ENCODE data around the gene APOM. TPM values are rescaled to one million over a fixed set of nuclear protein-coding genes. Genes with fewer than 3 reads are reported as not detected.

The APOM gene
- total RNA-seq, 1 donor from 2014 or later: 0.39 TPM

DNA sequence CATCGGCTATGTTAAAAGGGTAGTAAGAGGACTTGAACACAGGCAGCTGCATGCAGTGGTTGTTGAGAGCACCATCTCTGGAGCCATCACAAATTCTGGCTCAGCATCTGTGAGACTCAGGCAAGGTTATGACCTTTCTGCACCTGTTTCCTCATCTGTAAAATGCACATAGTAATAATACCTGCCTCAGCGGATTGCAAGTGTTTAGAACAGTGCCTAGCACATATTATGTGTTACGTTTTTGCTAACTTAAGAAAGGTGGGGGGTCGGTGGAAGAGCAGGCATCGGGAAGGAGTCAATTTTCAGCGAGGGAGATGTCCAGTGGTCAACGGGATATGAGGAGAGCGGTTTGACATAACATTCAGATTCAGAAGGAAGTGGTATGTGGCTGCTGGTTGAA lies 22.3 kb downstream of the APOM start:
- DNase-seq (ENCODE audit: low read depth in 2 of 2): no peak

DNA sequence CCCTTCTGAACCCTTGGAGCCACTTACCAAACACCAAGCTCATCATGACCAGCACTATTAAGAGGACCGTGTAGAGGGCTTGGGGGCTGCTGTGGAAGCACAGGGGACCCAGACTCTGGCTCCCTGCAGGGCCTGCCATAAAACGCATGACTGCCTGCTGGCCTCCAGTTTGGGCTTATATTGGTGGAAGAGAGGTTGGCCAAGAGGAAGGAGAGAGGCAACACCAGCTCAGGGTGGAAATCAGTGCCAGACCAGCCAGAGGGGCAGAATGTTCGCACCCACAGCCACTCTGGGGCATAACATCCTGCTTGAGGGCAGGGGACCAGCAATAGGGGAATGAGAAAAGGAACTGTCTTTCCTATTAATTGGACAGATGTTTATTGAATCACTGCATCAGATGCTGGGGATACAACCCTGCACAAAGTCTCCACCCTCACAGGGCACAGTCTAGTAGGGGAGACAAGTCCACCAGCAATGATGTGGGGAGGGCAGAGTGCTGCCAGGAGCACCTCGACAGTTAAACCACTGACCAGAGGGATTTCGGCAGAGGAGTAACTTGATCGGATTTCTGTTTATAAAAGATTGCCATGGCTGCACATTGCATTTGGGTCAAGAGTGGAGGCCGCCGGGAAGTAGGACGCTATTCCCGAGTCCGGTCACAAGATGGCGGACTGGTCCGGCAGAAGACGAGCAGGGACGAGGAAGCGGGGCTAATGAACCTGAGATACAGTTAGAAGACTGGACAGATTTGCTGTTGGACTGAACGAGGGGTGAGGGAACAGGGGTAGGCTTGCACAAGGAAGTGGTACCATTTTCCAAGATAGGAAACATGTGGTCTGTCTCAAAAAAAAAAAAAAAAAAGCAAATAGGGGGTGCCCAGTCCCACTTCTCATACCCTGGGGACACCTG lies 24.8 kb downstream of the APOM start, which contains the start of gene LY6G5C:
TSS of gene LY6G5C (minus strand) at position 842 of the 909 bp plus-strand sequence. CDS start at position 148, 694 bp downstream.
- DNase-seq (ENCODE audit: low read depth in 2 of 2): peak; percentile 74 to 86

DNA sequence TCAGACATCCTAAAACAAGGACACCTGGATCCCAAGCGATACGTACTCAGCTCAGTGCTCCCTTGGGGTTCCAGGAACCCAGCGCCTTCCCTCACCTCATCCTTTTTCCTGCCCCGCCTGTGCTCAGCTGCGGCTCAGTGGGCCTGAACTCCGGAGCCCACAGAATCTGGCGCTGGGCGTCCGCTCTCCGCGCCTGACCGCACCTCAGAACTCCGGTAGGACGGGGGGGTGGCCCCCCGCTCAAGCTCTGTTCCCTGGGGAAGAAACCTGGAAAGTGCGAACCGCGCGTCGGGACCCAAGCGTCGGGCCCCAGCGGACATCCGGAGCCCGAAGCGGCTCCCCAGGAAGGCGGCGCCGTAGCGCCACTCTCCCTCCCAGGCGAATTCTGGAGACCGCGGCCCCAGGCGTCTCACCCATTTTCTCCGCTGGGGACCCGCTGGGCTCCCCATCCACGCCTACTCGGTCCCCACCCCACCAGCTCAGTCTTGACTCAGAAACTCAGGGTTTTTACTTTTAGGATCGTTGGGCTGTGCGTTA lies 25.5 kb downstream of the APOM start:
- DNase-seq (ENCODE audit: low read depth in 2 of 2): peak in 1 of 2 donors; percentile 30

DNA sequence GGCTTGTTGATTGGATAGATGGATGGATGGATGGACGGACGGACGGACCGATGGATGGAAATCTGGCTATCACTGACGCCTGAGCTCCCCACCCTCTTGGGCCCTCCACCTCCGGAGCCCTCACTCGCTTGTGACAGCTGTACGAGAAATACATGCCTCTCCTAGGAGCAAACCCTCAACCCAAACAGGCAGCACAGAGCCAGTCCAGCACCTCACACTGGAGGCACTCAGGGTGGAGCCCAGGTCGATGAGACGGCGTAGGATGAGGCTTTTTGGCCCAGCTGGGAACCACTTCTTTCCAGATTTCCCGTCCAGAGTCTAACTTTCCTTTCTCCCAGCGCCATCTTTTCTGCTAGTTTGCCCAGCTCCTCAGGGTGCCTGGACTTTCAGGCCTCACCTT lies 27.9 kb downstream of the APOM start:
- no peak for DNase-seq (ENCODE audit: low read depth in 2 of 2)

DNA sequence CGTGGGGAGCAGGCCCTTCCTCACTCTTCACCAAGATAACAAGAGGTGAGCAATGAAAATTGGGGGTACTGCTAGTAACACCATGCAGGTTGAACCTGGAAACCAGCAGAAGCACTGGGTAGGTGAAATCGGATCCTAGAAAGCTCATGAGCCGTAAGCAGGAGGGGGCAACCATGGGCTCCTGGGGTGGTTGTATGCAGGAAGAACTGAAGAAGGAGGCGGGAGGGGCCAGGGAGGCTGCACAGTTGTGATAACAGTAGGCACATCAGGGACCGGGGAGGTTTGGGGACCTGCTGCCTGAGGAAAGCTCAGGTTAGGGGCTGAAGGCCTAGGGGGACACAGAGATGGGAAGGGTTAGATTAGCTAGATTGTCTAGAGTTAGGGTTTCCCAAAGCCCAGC lies 30.8 kb downstream of the APOM start:
- no peak for DNase-seq (ENCODE audit: low read depth in 2 of 2)

DNA sequence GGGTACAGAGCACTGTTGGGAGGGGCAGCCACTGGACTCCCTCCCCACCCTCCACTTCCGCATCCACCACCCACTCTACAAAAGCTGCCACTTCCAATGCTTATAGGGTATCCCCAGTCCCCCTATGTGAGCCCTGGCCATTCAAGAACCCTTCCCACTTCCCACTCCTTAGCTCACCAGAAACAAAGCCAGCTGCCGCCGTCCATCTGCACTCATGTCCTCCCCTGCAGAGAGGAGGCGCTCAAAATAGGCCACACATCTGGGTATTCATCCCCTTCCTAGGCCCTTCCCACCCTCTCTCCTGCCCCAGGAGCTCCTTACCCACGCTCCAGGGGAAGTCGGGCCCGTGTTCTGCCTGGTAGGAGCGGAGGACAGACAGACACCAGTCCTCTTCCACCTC lies 31.6 kb downstream of the APOM start:
- no peak for DNase-seq (ENCODE audit: low read depth in 2 of 2)

DNA sequence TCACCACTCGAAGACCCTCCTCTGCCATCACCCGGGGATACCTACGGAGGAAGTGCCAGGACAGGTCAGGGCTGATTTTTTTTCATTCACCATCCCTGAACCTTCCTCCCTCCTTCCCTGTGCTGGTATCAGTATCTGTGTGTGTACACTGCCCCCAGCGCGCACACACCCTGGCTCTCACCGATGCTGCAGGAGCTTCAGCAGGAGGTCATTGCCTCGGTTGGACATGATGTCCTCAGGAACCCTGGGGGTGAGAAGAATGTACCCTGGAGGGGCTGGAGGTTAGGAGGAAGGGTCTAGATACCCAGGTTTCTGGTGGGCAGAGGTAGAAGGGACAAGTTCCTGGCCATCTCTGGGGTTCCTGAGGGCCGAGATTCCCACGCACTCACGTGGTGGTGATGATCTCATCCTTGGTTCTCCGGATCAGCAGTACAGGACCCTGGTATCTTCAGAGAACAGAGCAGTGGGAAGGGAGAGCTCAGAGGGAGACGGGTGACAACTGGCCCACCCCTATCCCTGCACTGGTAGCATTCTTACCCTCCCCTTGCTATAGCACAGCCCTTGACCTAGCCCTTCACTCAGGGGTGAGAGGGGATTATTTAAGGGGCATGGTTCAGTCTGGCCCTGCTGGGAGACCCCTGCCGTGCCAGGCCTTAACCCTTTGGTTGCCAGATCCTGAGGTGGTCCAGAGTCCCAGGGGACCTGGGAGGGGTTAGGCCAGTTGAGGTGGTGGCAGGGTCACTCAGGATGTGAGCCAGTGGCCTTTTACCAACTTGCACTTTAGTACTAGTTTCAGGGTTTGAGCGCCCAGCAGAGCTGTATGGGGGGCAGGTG lies 32.4 kb downstream of the APOM start:
- no peak for DNase-seq (ENCODE audit: low read depth in 2 of 2)

DNA sequence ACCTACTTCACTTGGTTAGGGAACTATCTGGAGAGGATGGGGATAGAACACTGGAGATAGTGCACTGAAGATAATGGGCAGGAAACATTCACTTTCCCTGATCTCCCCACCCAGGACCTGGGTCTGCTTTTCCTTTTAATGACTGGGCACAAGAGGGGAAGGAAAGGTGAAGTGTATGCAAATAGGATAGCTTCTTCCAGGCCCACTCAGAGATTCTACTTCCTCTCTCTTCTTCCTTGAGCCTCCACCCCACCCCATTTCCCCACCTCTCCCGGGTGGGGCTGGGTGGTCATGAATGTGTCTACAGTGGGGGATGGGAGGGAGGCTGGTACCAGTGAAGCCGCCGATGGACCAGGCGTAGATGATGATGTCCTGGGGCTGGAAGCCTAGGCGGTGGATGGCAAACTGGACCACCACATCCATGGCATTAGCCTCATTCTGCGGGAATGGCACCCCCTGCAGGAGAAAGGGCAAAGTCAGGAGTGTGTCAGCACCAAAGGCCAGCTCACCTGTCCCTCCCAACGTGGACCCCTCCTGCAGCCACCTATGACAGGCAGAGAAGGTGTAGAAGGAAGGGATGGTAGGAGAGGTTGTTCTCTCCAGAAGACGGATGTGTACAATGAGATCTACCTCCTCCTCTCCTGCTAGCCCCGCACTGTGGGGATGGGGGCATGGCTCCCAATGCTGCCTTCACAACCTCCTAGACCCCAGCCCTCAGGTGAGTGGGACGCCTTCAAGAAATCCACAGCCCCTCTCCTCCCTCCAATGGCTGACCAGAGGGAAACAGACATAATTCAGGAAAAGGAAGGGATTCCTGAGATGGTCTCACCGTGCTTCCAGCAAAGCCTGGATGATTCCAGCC lies 33.8 kb downstream of the APOM start:
- DNase-seq (ENCODE audit: low read depth in 2 of 2): no peak

DNA sequence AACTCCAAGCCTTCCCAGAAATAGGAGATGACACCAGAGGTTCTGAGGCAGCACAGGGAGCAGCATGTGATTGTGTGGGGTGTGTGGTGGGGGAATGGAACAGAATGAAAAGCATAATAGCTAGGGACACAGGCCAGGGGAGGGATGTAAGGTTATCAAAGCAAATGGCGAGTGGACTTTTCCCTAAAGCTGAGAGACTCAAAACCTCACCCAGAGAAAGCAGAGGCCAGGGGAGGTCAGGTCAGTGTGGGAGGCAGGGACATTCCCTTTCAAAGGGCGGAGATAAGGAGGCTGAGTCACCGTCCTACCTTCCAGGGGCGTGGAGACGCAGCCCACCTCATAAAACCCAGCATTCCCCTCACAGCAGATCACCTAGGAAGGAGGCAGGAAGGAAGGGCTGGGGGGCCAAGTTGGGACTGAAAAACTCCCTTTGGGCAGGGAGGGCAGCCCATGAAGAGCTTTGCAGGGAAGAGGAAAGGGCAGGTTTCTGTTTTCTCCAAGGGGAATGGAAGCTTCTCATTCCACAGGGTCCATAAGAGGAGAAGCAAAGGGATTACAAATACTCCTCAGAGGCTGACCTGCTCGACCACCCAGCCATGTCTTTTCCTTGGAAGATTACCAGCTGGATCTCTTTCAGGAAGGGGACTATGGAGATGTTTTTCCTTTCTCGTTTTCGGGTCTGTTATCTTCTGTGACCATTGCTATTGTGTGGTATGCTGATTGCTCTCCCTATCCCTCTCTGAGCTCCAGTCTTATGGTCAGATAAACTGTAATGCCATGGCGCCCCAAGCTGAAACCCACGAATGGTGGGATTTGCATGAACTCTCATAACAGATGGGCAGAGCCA lies 34.8 kb downstream of the APOM start:
- no peak for DNase-seq (ENCODE audit: low read depth in 2 of 2)

DNA sequence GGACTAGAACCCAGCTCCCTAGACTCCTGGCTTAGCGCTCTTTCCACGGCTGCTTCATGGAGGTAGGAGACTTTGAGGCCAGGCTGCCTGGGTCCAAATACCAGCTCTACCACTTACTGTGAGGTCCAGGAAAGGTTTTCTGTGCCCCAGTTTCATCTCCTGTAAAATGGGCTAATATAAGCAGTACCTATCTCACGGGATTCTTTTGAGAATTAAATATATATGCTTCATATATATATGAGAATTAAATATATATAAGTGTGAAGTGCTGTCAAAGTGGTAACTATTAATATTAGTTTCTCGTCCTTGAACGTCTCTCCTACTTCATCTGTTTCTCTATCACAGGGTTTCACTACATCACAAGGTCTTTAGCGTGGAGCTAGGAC lies 35.4 kb downstream of the APOM start:
- no peak for DNase-seq (ENCODE audit: low read depth in 2 of 2)

DNA sequence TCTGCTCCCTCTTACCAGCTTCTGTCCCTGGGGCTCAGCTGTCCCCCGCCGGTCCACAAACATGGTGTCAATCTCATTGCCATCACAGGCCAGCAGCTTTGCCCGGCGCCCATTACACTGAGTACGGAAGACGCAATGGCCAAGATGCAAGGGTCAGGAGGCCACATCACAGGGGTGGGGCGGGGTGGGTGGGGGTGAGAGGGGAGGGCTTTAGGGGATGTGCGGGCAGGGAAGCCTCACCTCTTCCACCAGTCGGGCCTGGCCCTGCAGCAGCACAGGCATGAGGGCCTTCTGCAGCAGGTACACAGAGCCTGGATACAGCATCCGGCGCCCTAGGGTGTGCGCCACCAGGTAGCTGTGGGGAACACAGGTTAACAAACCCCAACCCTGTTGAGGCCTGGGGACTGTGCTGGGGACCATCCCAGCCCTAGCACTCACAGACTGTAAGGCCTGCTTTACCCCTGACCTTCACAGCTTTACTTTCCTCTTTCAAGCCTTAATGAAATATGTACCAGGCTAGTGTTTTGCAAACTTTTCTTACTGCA lies 35.9 kb downstream of the APOM start:
- no peak for DNase-seq (ENCODE audit: low read depth in 2 of 2)

DNA sequence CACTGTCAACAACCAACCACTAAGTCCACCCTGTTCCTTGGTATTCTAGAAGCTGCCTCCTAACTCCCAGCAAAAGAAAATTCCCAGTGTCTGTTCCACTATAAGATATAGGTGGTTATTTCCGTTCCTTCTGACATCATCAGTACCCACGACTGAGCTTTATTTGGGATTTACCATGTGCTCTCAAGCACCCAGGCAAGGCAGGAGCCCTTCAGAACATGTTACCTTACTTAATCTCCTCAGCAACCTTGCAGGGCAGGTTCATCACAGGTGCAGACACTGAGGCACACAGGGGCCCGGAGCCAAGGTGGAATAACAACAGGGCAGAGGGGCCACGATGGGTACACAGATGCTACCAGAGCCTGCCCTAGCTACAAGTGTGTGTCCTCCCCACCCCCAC lies 36.7 kb downstream of the APOM start:
- no peak for DNase-seq (ENCODE audit: low read depth in 2 of 2)

DNA sequence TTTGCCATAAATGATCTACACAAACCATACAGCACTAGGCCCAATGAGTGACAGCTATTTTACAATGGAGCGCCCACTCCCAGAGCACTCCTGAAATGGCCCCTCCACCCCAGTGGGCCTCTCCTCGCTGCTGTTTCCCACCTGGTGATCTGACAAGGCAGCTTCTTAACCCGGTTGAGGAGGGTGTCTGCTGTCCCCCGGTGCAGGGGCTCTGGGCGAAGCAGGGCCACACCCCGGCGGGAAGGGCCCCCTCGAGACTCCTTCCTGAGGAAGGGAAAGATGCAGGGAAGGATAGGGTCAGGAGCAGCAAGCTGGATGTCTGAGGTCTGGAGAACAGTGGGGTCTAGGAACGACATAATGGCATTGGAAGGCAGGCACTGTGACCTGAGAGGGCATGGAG lies 37.2 kb downstream of the APOM start:
- no peak for DNase-seq (ENCODE audit: low read depth in 2 of 2)

DNA sequence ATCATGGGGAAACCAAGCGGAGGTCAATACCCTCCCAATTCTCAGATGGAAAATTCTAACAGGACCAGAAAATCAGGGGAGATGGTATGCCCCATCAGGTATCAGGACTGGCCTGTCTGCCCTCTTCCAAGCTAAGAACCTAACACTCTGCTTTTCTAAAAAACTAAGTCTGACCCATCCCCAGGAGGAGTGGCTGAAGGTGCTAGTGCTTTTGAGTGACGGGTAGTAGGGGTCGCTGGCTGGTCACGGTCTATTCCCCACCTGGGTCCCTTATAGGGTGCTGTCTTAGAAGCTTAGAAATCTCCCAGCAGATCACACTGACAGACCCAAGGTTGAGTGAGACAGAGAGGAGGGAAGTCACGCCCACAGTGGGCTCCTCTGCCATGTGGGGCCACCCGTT lies 37.8 kb downstream of the APOM start:
- no peak for DNase-seq (ENCODE audit: low read depth in 2 of 2)

DNA sequence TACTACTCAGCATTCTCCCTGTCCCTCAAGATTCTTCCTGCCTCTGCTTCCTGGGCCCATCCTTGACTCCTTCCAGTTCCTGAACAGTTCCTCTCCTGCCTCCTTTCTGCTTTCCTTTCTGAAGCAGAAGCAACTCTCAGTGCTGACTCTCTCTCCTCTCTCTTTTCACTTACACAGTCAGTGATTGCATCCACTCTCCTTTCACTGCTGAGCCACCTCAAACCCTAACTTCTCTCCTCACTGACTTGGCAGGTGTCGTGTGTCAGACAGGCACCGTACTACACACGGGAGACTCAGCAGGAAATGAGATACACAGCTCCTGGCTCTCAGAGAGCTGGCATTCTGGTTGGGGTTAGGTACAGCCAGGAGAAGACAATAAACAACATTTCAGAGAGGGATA lies 41.9 kb downstream of the APOM start:
- peak in 1 of 2 donors; percentile 33 for DNase-seq (ENCODE audit: low read depth in 2 of 2)

DNA sequence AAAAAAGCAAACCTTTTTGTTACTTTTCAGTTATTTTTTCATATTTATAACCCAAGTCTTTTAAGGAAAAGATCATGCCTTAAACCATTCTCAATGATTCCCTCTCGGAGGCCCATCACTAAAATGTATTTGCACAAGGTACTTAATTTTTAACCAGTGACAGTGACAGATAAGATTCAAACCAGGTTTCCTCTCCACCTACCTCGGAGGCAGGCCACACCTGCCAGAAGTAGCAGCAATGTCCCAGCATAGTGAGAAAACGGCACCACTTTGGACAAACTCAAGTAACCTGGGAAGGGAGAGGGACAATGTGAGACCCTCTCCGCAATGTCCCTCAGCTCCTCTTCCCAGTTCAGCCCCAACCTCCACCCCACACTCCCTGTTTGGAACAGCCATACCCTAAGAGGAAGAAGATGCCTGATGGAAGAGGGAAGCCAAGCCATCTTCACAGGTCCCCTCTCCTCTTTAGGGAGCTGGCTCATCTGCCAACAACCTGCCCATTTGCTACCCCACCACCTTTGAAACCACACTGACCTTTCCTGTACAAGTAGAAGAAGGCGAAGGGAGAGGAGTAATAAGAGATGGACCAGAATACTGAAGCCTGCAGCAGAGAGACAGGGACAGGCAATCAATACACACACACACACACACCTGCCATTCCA lies 45.2 kb downstream of the APOM start:
- DNase-seq (ENCODE audit: low read depth in 2 of 2): no peak

DNA sequence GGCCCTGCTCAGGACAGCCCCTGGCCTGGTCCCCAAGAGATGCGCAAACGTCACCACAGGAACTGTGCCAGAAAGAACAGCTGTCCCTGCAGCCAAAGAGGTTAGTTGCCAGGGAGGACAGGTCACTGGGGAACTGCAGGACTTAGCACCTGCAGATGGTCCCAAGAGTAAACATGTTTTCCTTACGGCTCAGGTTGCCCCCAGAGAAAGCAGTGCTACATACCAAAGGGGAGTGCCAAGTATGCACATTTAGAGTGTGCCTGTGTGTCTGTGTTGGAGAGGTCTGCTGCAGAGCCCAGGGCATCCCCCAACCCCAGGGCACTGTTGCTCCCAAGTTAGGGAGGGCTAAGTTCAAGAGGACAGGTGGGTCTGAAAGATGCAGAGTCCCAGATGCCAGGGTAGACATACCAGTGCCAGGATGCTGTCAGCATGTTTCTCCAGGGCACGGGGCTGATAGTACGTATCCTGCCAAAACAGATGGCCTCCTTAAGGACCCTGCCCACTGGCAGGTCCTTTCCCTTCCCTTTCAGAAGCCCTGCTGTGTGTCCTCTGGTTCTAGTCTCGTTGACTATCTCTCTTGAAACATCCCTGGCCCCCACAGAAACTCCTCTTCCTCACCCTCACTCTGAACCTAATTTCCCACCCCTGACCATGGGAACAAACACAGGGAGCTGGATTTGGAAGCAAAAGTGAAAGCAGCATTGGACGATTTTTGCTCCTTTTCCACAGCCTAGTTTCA lies 46.1 kb downstream of the APOM start:
- DNase-seq (ENCODE audit: low read depth in 2 of 2): peak; percentile 13 to 28

DNA sequence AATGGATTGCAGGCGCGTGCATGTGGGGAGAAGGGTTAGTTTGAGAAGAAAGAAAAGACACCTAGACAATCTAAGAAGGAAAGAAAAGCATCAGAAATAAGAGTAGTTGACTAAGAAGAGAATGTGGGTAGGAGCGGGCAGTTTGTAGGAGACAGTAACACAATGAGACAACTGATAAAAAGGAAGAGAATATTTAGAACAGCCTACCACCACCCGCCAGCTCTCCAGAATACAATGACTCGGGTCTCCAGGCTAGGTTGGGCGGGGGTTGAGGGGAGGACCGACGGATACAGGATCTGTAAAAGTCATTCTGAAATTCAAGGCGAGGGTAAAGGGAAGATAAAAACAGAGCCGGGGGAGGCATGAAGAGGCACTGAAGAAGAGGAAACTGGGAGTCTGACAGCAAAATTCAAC lies 46.7 kb downstream of the APOM start:
- DNase-seq (ENCODE audit: low read depth in 2 of 2): peak in 1 of 2 donors; percentile 66

Data from dermis microvascular lymphatic vessel endothelial cell (primary cell).